NCI-H146 (cell line): ENCODE results near the gene CORIN.
"Not testable (repeated sequence)": the region's sequence is repeated elsewhere in the genome, so short reads cannot be mapped to it uniquely, and the experiment has no call there.

Source experiments
- DNase-seq: peaks from one replicate; lab custom pipeline; 2025; lab: John Stamatoyannopoulos, UW

The CORIN gene

DNA sequence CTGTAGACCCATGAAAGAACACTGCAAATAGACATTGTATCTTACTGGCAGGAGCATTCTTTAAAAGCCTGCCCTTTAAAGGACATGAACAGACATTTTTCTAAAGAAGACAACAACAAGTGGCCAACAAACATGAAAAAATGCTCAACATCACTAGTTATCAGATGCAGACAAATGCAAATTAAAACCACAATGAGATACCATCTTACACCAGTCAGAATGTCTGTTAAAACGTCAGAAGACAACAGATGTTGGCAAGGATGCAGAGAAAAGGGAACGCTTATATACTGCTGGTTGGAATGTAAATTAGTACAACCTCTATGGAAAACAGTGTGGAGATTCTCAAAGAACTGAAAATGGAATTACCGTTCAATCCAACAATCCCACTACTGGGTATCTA, 275.6 kb downstream of the CORIN start:
- DNase-seq = no peak

DNA sequence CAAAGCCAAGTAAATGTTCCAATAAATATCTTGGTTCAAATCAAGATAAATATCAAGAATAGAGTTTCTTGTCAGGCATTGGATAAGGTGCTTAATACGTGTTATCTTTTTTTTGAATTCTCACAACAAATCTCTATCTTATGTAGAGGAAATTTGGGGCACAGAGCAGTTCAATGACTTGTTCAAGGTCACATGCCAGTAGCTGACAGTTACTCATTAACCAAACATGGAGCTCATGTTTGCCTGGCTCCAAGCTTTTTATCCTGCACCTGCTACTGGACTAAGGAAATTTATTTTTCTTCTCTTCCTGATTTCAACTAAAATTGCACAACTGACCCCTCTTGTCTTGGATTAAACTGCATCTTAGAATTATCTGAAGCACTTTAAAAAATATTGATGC, 276.5 kb downstream of the CORIN start:
- DNase-seq = no peak

GRCh38 chr4:47560682-47561081, 277.2 kb downstream of the CORIN start:
- DNase-seq = no peak

DNA sequence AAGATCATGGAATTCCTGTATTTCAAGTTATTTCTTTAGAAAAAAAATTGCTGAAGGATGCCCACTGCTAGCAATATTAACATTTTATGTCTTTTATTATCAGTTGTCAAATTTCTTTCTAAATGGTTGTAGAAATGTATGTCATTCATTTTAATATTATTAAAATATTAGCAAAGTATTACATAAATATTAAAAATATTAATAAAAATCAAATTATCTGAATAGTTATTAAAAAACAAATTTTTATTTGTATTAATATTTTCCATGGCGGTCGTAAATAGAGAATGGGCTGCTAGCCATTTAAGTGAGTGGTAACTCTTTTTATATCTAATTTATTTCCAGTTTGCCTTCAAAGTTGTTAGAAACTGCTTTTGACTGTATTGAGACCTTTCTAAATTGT, 280.6 kb downstream of the CORIN start:
- DNase-seq = no peak

DNA sequence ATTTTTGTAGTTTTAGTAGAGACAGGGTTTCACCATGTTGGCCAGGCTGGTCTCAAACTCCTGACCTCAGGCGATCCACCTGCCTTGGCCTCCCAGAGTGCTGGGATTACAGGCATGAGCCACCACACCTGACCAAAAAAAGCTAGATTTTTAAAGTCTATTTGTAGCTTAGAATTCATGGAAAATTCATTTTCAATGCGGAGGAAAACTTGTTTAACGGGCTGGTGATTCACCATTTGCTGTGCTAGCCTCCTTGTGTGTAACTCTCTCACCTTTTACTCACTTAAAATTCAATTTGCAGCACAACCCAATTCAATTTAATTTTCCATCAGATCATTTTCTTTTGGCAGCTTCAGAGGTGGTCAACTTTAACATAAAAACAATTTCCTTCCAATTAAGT, 281.9 kb downstream of the CORIN start:
- DNase-seq = not testable (repeated sequence)

DNA sequence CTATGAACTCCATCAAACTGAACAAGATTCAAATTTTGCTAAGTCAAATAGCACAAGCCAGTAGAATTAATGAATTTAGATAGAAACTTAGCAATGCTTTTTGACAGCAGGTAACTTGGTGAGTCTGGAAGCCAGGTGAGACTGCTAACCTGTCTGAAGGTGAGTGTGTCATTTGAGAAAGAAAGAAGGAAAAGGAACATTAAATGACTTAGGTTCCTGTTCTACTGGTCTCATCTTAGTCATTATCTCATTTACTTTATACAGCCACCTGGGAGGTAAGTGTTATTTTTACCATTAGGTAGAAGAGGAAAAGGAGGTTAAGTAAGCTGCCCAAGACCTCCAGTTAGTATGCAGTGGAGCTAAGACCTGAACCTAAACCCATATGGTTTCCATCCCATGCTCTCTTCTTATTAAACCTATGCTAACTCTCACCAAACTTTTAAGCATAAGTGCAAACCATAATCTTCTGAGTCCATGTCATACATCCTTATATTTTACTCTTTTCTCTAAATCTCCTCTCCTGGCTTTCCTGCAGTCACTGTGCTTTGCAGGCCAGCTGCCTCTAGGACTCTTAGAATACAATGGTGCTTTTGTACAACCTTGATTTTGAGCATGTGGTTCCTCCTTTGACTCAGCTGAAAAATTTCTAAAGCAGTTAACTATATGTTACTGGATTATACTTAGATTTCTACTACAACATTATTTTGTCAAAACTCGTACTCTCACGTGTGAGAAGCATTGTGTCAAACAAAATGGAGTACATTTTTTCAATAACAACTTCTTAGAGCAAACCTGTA, 284.3 kb downstream of the CORIN start:
- no peak for DNase-seq

DNA sequence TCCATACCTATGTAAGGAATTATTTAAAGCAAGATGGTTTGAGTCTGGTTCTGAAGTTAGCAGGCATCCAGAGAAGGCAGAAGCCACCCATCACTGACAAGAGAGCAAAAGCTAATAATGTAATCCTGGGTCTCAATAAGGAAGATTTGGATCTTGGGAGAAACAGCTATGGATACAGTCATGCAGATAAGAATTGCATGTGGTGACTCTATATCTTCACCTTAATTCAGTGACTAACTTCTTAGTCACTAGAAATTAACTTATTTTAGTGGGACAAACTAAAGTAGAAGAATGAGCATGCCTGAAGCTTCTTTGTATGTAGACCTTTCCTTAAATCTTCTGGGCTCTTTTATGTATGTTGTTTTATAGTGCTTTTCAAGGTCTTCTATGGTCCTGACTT, 286.2 kb downstream of the CORIN start:
- no peak for DNase-seq

DNA sequence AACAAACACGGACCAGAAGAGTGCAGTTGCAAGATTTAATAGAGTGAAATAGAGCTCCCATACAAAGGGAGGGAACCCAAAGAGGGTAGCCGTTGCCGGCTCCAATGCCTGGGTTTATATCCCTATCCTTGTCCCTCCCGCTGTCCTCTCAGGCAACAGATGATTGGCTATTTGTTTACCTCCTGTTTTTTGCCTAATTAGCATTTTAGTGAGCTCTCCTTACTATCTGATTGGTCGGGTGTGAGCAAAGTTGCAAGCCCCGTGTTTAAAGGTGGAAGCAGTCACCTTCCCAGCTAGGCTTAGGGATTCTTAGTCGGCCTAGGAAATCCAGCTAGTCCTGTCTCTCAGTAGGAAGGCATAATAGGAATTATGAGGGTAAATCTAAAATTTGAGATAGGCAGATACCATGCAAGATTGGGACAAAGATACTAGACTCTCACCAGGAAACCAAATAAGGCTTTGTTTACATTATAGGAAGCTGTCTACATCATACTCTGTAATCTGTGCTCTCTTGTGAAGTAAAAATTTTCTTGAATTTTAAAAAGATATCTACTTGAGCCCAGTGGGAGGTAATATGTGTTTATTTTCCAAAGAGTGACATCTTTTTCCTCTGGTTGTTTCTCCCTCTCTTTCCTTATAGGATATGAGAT, 286.8 kb downstream of the CORIN start:
- DNase-seq = no peak

DNA sequence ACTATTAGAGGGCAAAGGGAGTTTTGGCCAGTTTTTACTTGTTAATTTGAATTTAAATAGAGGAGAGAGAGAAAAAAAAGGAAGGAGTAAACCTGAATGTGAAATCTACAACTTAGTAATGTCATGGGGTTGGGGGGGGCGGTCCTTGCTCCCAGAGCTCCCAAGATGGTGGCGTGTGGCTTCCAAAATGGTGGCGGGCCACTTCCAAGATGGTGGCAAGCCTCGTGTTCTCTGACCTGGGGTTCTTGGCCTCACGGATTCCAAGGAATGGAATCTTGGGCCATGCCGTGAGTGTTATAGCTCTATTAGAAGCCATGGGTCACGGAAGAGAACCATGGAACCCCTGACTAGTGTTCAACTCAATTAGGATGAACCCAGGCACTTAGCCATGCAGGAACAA, 287.5 kb downstream of the CORIN start:
- DNase-seq = not testable (repeated sequence)
